ENCODE measurements around the gene PDHA2. TPM values are rescaled to one million over a fixed set of nuclear protein-coding genes. Genes with fewer than 3 reads are reported as not detected.
"Not testable (repeated sequence)": the region's sequence is repeated elsewhere in the genome, so short reads cannot be mapped to it uniquely, and the experiment has no call there.

The PDHA2 gene
- total and polyA plus RNA-seq, 2 donors (not counting 1 experiment from before 2014, with no cell fraction given), result not detected

GRCh38 chr4:95857761-95858160, 17.9 kb downstream of the PDHA2 start:
- H3K4me2 ChIP-seq (replicated peaks; ENCODE audit: low read depth, low read length, poor library complexity, severe bottlenecking), result no peak overlapping the region
- H3K27me3 Mint-ChIP-seq, result no peaks in the 10 kb centered on the region
- H3K27ac Mint-ChIP-seq, result no peak overlapping the region
- no CpG with 5 or more reads among the region's 1 CpG for WGBS (ENCODE audit: insufficient coverage)
- no peak for DNase-seq
- H4K20me1 ChIP-seq (ENCODE audit: control insufficient read depth, insufficient read depth, low read length, poor library complexity, severe bottlenecking), result no peaks in the 10 kb centered on the region
- H3K27me3 ChIP-seq (replicated peaks in 1 of 4; ENCODE audit: control extremely low read depth in 1 of 4, control insufficient read depth in 3 of 4, insufficient read depth in 4 of 4, low read length in 3 of 4), result no peaks in the 10 kb centered on the region
- H3K27ac ChIP-seq (ENCODE audit: low read length in 2 of 2), result no peak overlapping the region
- H3K4me3 Mint-ChIP-seq, result no peak overlapping the region
- no peaks in the 10 kb centered on the region for H3K4me1 Mint-ChIP-seq
- no peak overlapping the region for H3K9ac ChIP-seq (ENCODE audit: low read length)
- POLR2A ChIA-PET, result no interaction called here
- H3K9me3 ChIP-seq (ENCODE audit: control extremely low read depth in 1 of 3, control insufficient read depth in 2 of 3, insufficient read depth in 1 of 3, low read length in 2 of 3), result peaks cover 0 to 1% (median 0%) of the 10 kb centered on the region in 3 donors
- H3K36me3 ChIP-seq (replicated peaks in 1 of 2; ENCODE audit: control extremely low read depth in 1 of 2, control insufficient read depth in 1 of 2, extremely low read depth in 1 of 2, insufficient read depth in 2 of 2, low read length in 1 of 2), result no peaks in the 10 kb centered on the region
- no peaks in the 10 kb centered on the region for H3K79me2 ChIP-seq (ENCODE audit: control insufficient read depth, insufficient read depth, low read length)
- H3K4me1 ChIP-seq (ENCODE audit: control insufficient read depth in 2 of 2, insufficient read depth in 2 of 2, low read length in 2 of 2), result no peaks in the 10 kb centered on the region
- H3K4me3 ChIP-seq (ENCODE audit: control extremely low read depth in 1 of 5, extremely low read depth in 1 of 5, insufficient read depth in 1 of 5, low read depth in 2 of 5, low read length in 4 of 5), result no peak overlapping the region
- no peak for ATAC-seq (ENCODE audit: low read depth)
- no peak overlapping the region for H2AFZ ChIP-seq (ENCODE audit: insufficient read depth, low read depth, low read length, poor library complexity, severe bottlenecking)
- CTCF ChIA-PET, result no interaction called here
- peaks cover under 1% of the 10 kb centered on the region for H3K9me3 Mint-ChIP-seq (ENCODE audit: insufficient read depth)
- TF ChIP-seq EZH2 (IDR thresholded peaks at IDR 0.05; ENCODE audit: borderline replicate concordance, insufficient read depth, low read depth, low read length, poor library complexity, severe bottlenecking) (no peak), CTCF (IDR thresholded peaks at IDR 0.05) (no peak)
- intact Hi-C loops (cut with micrococcal nuclease), result no loop called here

GRCh38 chr4:95867919-95868318, 28.0 kb downstream of the PDHA2 start:
- H3K4me2 ChIP-seq (replicated peaks; ENCODE audit: low read depth, low read length, poor library complexity, severe bottlenecking), result no peak overlapping the region
- ChIA-PET POLR2A (no interaction called here), CTCF (no interaction called here)
- no peaks in the 10 kb centered on the region for H4K20me1 ChIP-seq (ENCODE audit: control insufficient read depth, insufficient read depth, low read length, poor library complexity, severe bottlenecking)
- Mint-ChIP-seq H3K27me3 (no peaks in the 10 kb centered on the region), H3K4me1 (no peaks in the 10 kb centered on the region), H3K27ac (no peak overlapping the region), H3K4me3 (no peak overlapping the region), H3K9me3 (ENCODE audit: insufficient read depth) (peaks cover 5% of the 10 kb centered on the region)
- H2AFZ ChIP-seq (ENCODE audit: insufficient read depth, low read depth, low read length, poor library complexity, severe bottlenecking), result no peak overlapping the region
- ATAC-seq (ENCODE audit: low read depth), result no peak
- no peak overlapping the region for H3K9ac ChIP-seq (ENCODE audit: low read length)
- peaks cover 0 to 24% (median 5%) of the 10 kb centered on the region in 3 donors for H3K9me3 ChIP-seq (ENCODE audit: control extremely low read depth in 1 of 3, control insufficient read depth in 2 of 3, insufficient read depth in 1 of 3, low read length in 2 of 3)
- no peaks in the 10 kb centered on the region for H3K27me3 ChIP-seq (replicated peaks in 1 of 4; ENCODE audit: control extremely low read depth in 1 of 4, control insufficient read depth in 3 of 4, insufficient read depth in 4 of 4, low read length in 3 of 4)
- intact Hi-C loops (cut with micrococcal nuclease), result no loop called here
- no peak overlapping the region for H3K4me3 ChIP-seq (ENCODE audit: control extremely low read depth in 1 of 5, extremely low read depth in 1 of 5, insufficient read depth in 1 of 5, low read depth in 2 of 5, low read length in 4 of 5)
- no peak overlapping the region for H3K27ac ChIP-seq (ENCODE audit: low read length in 2 of 2)
- no peak for DNase-seq
- no peaks in the 10 kb centered on the region for H3K36me3 ChIP-seq (replicated peaks in 1 of 2; ENCODE audit: control extremely low read depth in 1 of 2, control insufficient read depth in 1 of 2, extremely low read depth in 1 of 2, insufficient read depth in 2 of 2, low read length in 1 of 2)
- no peaks in the 10 kb centered on the region for H3K4me1 ChIP-seq (ENCODE audit: control insufficient read depth in 2 of 2, insufficient read depth in 2 of 2, low read length in 2 of 2)
- TF ChIP-seq CTCF (IDR thresholded peaks at IDR 0.05) (no peak), EZH2 (IDR thresholded peaks at IDR 0.05; ENCODE audit: borderline replicate concordance, insufficient read depth, low read depth, low read length, poor library complexity, severe bottlenecking) (no peak)
- no peaks in the 10 kb centered on the region for H3K79me2 ChIP-seq (ENCODE audit: control insufficient read depth, insufficient read depth, low read length)

- H3K4me3 Mint-ChIP-seq; H3K9me3 Mint-ChIP-seq (ENCODE audit: insufficient read depth); H4K20me1 ChIP-seq (ENCODE audit: control insufficient read depth, insufficient read depth, low read length, poor library complexity, severe bottlenecking); H3K79me2 ChIP-seq (ENCODE audit: control insufficient read depth, insufficient read depth, low read length); intact Hi-C loops (cut with micrococcal nuclease); H3K9ac ChIP-seq (ENCODE audit: low read length); H3K4me1 ChIP-seq (ENCODE audit: control insufficient read depth in 2 of 2, insufficient read depth in 2 of 2, low read length in 2 of 2); H3K27me3 Mint-ChIP-seq; POLR2A ChIA-PET; H3K4me3 ChIP-seq (ENCODE audit: control extremely low read depth in 1 of 5, extremely low read depth in 1 of 5, insufficient read depth in 1 of 5, low read depth in 2 of 5, low read length in 4 of 5); DNase-seq; ATAC-seq (ENCODE audit: low read depth); H2AFZ ChIP-seq (ENCODE audit: insufficient read depth, low read depth, low read length, poor library complexity, severe bottlenecking); H3K4me2 ChIP-seq (replicated peaks; ENCODE audit: low read depth, low read length, poor library complexity, severe bottlenecking); H3K27me3 ChIP-seq (replicated peaks in 1 of 4; ENCODE audit: control extremely low read depth in 1 of 4, control insufficient read depth in 3 of 4, insufficient read depth in 4 of 4, low read length in 3 of 4); H3K27ac Mint-ChIP-seq; H3K36me3 ChIP-seq (replicated peaks in 1 of 2; ENCODE audit: control extremely low read depth in 1 of 2, control insufficient read depth in 1 of 2, extremely low read depth in 1 of 2, insufficient read depth in 2 of 2, low read length in 1 of 2); H3K4me1 Mint-ChIP-seq; CTCF ChIA-PET; H3K27ac ChIP-seq (ENCODE audit: low read length in 2 of 2): not testable (repeated sequence)
- H3K9me3 ChIP-seq (ENCODE audit: control extremely low read depth in 1 of 3, control insufficient read depth in 2 of 3, insufficient read depth in 1 of 3, low read length in 2 of 3), result peaks cover 0 to 24% (median 5%) of the 10 kb centered on the region in 3 donors
- no CpG with 5 or more reads among the region's 1 CpG for WGBS (ENCODE audit: insufficient coverage)
These were observed 29.5 kb downstream of the PDHA2 start for GRCh38 chr4:95869414-95869813.
